HG03457 (cell line): ENCODE measurements around the gene NT5DC1.

Source experiments
- ATAC-seq: cut with Tn5 transposase; IDR thresholded peaks from one replicate; pipeline ENCODE4 v1.9.1; 2021; ENCODE audit warnings: moderate number of reproducible peaks; ENCODE audit not compliant: unreplicated experiment

Gene NT5DC1

GRCh38 chr6:116190550-116190949 lies 89.9 kb downstream of the NT5DC1 start:
- no peak for ATAC-seq

GRCh38 chr6:116191881-116192280 lies 91.2 kb downstream of the NT5DC1 start:
- no peak for ATAC-seq

GRCh38 chr6:116192786-116193185 lies 92.1 kb downstream of the NT5DC1 start:
- no peak for ATAC-seq

- ATAC-seq, result no peak
Observed at GRCh38 chr6:116196841-116197240, 96.2 kb downstream of the NT5DC1 start.

GRCh38 chr6:116200619-116201249 lies 100.1 kb downstream of the NT5DC1 start:
- ATAC-seq, result no peak

- no peak for ATAC-seq
Observed at GRCh38 chr6:116201538-116201937, 100.9 kb downstream of the NT5DC1 start.

- no peak for ATAC-seq
Observed at GRCh38 chr6:116205281-116205680, 104.6 kb downstream of the NT5DC1 start.

GRCh38 chr6:116206231-116206903 lies 105.7 kb downstream of the NT5DC1 start:
- ATAC-seq, result no peak

GRCh38 chr6:116208056-116208785 lies 107.6 kb downstream of the NT5DC1 start:
- no peak for ATAC-seq

GRCh38 chr6:116210316-116210715 lies 109.7 kb downstream of the NT5DC1 start:
- no peak for ATAC-seq

- no peak for ATAC-seq
Observed at GRCh38 chr6:116210750-116211425, 110.2 kb downstream of the NT5DC1 start.

GRCh38 chr6:116214681-116215080 lies 114.0 kb downstream of the NT5DC1 start:
- no peak for ATAC-seq

GRCh38 chr6:116215414-116215813 lies 114.8 kb downstream of the NT5DC1 start:
- no peak for ATAC-seq

- no peak for ATAC-seq
Observed at GRCh38 chr6:116217069-116217468, 116.4 kb downstream of the NT5DC1 start.

- no peak for ATAC-seq
Observed at GRCh38 chr6:116218172-116218633, 117.5 kb downstream of the NT5DC1 start.

- ATAC-seq, result no peak
Observed at GRCh38 chr6:116218866-116219265, 118.2 kb downstream of the NT5DC1 start.

GRCh38 chr6:116221067-116221466 lies 120.4 kb downstream of the NT5DC1 start:
- no peak for ATAC-seq

GRCh38 chr6:116221911-116222310 lies 121.3 kb downstream of the NT5DC1 start:
- no peak for ATAC-seq

GRCh38 chr6:116223355-116223754 lies 122.7 kb downstream of the NT5DC1 start:
- ATAC-seq, result no peak

GRCh38 chr6:116229287-116229913 lies 128.7 kb downstream of the NT5DC1 start:
- no peak for ATAC-seq

GRCh38 chr6:116234689-116235088 lies 134.0 kb downstream of the NT5DC1 start:
- ATAC-seq, result no peak
